Coronary artery (tissue), 2 donors: ENCODE results near the gene CHRNB1.

ENCODE experiments used
- DNase-seq: peaks from one replicate; pipeline ENCODE4 v3.0.0-alpha.2; 2017; ENCODE audit warnings: low spot score
- H3K27ac ChIP-seq, 2 donors: fragments of 200-600 bp; sonication (generic); one replicate each; pipeline ENCODE4 v1.5.1; 2016 to 2019
- H3K4me3 ChIP-seq: fragments of 200-600 bp; sonication (generic); 2 replicates; pipeline ENCODE4 v1.5.1; 2016; ENCODE audit warnings: mild to moderate bottlenecking, moderate library complexity
- TF ChIP-seq, protein P1 (sequence below): fragments of 200-600 bp; sonication (generic); IDR thresholded peaks from one replicate; pipeline ENCODE4 v1.5.1; 2019; ENCODE audit warnings: antibody characterized with exemption

The CHRNB1 gene

DNA sequence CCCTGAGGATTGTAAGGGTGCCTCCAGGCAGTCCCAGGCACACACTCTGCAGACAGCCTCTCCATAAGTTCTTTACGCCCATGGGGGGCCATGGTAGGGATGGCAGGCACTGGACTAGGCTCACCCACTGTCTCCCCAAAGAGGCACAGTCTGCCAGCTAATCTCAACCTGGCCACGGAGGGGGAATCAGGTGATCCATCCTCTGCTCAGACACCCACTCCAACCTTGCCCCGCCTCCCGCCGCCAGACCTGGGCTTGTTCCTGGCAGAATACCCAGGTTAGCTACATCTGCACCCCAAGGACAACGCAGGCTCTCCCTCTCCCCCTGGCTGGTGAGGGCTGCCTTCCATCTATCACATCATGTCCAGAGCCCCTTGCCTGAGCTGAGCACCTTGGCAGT lies 36.0 kb upstream of the CHRNB1 start:
- no peak for DNase-seq
- TF ChIP-seq, protein P1, sequence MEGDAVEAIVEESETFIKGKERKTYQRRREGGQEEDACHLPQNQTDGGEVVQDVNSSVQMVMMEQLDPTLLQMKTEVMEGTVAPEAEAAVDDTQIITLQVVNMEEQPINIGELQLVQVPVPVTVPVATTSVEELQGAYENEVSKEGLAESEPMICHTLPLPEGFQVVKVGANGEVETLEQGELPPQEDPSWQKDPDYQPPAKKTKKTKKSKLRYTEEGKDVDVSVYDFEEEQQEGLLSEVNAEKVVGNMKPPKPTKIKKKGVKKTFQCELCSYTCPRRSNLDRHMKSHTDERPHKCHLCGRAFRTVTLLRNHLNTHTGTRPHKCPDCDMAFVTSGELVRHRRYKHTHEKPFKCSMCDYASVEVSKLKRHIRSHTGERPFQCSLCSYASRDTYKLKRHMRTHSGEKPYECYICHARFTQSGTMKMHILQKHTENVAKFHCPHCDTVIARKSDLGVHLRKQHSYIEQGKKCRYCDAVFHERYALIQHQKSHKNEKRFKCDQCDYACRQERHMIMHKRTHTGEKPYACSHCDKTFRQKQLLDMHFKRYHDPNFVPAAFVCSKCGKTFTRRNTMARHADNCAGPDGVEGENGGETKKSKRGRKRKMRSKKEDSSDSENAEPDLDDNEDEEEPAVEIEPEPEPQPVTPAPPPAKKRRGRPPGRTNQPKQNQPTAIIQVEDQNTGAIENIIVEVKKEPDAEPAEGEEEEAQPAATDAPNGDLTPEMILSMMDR: no peak
- H3K27ac ChIP-seq: no peak overlapping the region
- H3K4me3 ChIP-seq: no peak overlapping the region

DNA sequence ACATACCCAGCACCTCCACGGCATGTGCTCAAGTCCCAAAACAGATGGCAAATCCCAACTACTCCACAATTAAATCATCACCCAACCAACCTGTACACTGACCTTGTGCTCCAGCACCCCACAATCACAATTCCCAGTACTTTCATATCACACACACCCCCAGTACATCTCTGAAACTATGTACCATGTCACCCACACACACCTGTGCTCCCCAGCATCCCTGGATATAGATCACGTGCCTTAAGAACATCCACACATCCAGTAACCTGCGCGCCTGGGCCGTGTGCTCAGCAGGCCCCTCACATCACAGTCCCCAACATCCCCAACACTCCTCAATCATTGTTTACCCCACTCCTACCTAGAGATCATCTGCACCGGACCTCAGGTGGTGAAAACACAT lies 35.1 kb upstream of the CHRNB1 start:
- no peak for DNase-seq
- no peak overlapping the region for H3K27ac ChIP-seq
- no peak overlapping the region for H3K4me3 ChIP-seq
- TF ChIP-seq, protein P1: no peak

DNA sequence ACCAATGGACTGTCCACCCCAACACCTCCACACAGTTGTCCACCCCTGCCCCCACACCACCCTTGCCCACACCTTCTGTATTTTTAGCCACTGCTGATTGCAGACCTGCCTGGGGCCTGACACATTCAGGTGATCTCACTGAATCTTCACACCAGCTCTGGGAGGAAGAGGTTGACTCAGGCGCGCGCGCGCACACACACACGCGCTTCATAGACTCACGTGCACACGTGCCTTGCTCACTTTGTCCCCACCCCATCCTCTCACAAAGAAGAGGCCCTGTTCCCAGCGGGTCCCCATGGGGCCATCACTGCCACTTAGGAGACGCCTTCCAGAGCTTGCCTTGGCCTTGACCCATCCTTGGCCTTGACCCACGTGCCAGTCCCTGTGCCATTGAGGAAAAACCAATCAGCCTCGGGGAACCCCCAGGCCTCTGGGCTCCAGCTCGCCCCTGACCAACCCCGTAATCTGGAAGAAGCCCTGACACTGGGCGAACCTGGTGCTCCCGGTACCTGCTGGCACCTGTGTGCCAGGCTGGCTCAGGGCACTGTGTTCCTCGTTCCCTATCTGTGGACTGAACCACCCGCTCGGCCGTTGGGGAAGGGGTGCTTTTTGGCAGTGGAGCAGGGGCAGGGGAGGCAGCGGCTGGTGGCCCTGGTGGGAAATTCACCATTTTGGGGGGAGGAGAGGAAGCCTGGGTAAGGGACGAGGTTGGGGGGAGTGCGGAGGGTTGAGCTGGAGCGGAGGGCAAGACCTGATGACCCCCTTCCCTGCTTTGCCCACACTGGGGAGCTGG lies 34.0 kb upstream of the CHRNB1 start:
- no peak overlapping the region for H3K4me3 ChIP-seq
- TF ChIP-seq, protein P1: no peak
- DNase-seq: no peak
- H3K27ac ChIP-seq: no peak overlapping the region

DNA sequence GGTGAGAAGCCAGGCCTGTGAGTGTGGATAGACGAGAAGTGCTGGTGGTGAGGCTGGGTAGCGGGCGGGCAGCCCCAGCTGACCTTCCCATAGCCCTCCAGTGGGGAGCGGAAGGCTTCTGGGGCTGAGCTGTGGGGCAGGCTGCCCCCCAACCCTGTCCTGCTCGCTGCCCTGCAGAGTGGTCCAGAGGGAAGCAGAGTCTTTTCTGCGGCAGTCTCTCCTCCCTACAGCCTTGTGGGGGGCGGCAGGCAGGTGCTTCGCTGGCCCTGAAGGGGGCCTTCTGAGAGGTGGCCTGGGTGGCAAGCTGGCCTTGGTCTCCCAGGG lies 33.5 kb upstream of the CHRNB1 start:
- no peak overlapping the region for H3K4me3 ChIP-seq

DNA sequence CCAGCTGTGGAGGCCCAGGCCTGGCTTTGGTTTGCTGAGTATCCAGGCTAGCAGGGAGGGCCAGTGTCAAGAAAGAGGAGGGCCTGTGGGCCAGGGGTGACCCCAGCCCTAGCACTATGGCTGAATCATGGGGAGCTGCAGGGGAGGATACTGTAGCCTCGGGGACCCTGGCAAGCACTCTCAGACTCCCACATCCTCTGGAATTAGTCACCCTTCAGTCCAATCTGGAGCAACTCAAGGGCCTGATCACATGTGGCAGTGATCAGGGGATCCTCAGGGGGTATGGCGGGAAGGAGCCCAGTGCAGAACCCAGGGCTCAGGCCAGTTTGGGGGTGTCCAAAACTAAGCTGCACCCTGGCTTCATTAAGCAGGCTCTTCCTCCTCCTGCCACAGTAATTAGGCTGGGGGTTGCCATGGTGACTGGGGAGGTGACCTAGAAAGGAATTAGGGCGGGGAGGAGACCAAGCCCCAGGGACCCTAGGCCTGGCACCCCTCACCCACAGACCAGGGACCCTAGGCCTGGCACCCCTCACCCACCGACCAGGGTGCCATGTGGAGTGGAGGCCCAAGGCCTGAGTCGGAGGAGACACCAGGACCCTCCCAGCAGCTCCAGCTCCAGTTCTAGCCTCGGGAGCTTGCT lies 31.4 kb upstream of the CHRNB1 start:
- DNase-seq: no peak
- TF ChIP-seq, protein P1: no peak
- peak overlapping the region in 1 of 2 donors; percentile 16 for H3K27ac ChIP-seq
- H3K4me3 ChIP-seq: no peak overlapping the region

More for the DNA sequence above, 33.5 kb upstream of the CHRNB1 start:
- no peak overlapping the region for H3K27ac ChIP-seq
- no peak for DNase-seq
- TF ChIP-seq, protein P1: no peak

DNA sequence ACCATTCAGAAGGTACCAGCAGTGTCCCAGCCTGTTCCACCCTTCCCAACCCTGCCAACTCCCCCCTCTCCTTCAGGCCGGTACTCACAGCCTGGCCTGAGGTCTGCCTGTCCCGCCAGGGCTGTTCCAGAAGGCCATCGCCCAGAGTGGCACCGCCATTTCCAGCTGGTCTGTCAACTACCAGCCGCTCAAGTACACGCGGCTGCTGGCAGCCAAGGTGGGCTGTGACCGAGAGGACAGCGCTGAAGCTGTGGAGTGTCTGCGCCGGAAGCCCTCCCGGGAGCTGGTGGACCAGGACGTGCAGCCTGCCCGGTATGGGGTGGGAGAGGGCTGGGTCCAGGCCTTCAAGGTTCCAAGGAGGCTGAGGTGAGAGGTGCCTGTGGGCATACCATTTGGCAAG lies 30.0 kb upstream of the CHRNB1 start:
- TF ChIP-seq, protein P1: no peak
- DNase-seq: no peak

DNA sequence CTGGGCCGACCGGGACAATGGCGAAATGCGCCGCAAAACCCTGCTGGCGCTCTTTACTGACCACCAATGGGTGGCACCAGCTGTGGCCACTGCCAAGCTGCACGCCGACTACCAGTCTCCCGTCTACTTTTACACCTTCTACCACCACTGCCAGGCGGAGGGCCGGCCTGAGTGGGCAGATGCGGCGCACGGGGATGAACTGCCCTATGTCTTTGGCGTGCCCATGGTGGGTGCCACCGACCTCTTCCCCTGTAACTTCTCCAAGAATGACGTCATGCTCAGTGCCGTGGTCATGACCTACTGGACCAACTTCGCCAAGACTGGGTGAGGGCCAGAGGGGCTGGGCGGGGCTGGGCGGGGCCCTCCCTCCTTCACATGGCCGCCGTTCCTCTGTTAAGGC lies 29.1 kb upstream of the CHRNB1 start:
- Histone ChIP-seq H3K27ac (no peak overlapping the region), H3K4me3 (no peak overlapping the region)
- DNase-seq: no peak
- TF ChIP-seq, protein P1: no peak

More for the DNA sequence above, 30.0 kb upstream of the CHRNB1 start:
- H3K4me3 ChIP-seq: no peak overlapping the region
- H3K27ac ChIP-seq: no peak overlapping the region
